Inflammatory macrophage treated with lipopolysaccharide for 1 hour (primary cell): ENCODE data around the gene MCCD1.

Source experiments
- DNase-seq, 2 donors: peaks; one replicate each; pipeline ENCODE4 v3.0.0-alpha.2; 2020 to 2022

Gene MCCD1

GRCh38 chr6:31544676-31545075 lies 15.9 kb downstream of the MCCD1 start:
- DNase-seq = no peak

GRCh38 chr6:31545291-31545690 lies 16.5 kb downstream of the MCCD1 start:
- DNase-seq = no peak

- peak; percentile 54 to 85 for DNase-seq
These were observed 17.7 kb downstream of the MCCD1 start, which contains the start of gene ATP6V1G2 for GRCh38 chr6:31546339-31546957. Gene ATP6V1G2 (minus strand): TSS chr6:31546608. CDS start chr6:31546559, 49 bp downstream.

GRCh38 chr6:31546958-31547726 lies 18.4 kb downstream of the MCCD1 start, which contains the start of gene NFKBIL1:
Gene NFKBIL1 (plus strand): TSS chr6:31547608. CDS start chr6:31547695, 87 bp downstream.
- peak; percentile 93 to 94 for DNase-seq

GRCh38 chr6:31547727-31548543 lies 19.2 kb downstream of the MCCD1 start:
- DNase-seq = peak; percentile 34 to 60

- no peak for DNase-seq
These were observed 19.7 kb downstream of the MCCD1 start for GRCh38 chr6:31548544-31548873.

- peak; percentile 85 to 89 for DNase-seq
These were observed 22.6 kb downstream of the MCCD1 start for GRCh38 chr6:31551371-31551770.

GRCh38 chr6:31556307-31556706 lies 27.5 kb downstream of the MCCD1 start:
- no peak for DNase-seq

GRCh38 chr6:31557443-31558317 lies 28.9 kb downstream of the MCCD1 start:
- DNase-seq = no peak

- no peak for DNase-seq
These were observed 29.5 kb downstream of the MCCD1 start for GRCh38 chr6:31558318-31558625.

- DNase-seq = peak; percentile 98 to 99
These were observed 30.1 kb downstream of the MCCD1 start for GRCh38 chr6:31558631-31559500.

- no peak for DNase-seq
These were observed 30.8 kb downstream of the MCCD1 start for GRCh38 chr6:31559606-31559957.

- peak; percentile 89 to 94 for DNase-seq
These were observed 31.4 kb downstream of the MCCD1 start for GRCh38 chr6:31559958-31560696.

GRCh38 chr6:31560697-31561058 lies 31.9 kb downstream of the MCCD1 start:
- DNase-seq = no peak

- DNase-seq = peak; percentile 62 to 79
These were observed 39.0 kb downstream of the MCCD1 start for GRCh38 chr6:31567531-31568370.

GRCh38 chr6:31568537-31568961 lies 39.8 kb downstream of the MCCD1 start:
- peak; percentile 96 for DNase-seq

GRCh38 chr6:31569861-31570536 lies 41.2 kb downstream of the MCCD1 start:
- DNase-seq = no peak

- no peak for DNase-seq
These were observed 43.5 kb downstream of the MCCD1 start, which contains the start of gene LTA for GRCh38 chr6:31572041-31572911. Gene LTA (plus strand): TSS chr6:31572289. CDS start chr6:31572743, 454 bp downstream.
